Body of pancreas (tissue), 4 donors: ENCODE measurements around the gene SERPINB4.

ENCODE experiments used
- POLR2A ChIP-seq, 3 donors: fragments of 450-650 bp; IDR thresholded peaks; one replicate each; pipeline ENCODE4 v1.6.1; 2016; ENCODE audit warnings: antibody characterized with exemption in 3 of 3, mild to moderate bottlenecking in 2 of 3
- TF ChIP-seq, protein P1 (sequence below), 7 experiments: fragments of 450-650 bp in 4 of 7; fragments of 200-600 bp in 3 of 7; sonication (generic) in 3 of 7; IDR thresholded peaks; one replicate each; pipeline ENCODE4 v1.5.1; 2016 to 2019; ENCODE audit warnings: antibody characterized with exemption in 7 of 7

DNA sequence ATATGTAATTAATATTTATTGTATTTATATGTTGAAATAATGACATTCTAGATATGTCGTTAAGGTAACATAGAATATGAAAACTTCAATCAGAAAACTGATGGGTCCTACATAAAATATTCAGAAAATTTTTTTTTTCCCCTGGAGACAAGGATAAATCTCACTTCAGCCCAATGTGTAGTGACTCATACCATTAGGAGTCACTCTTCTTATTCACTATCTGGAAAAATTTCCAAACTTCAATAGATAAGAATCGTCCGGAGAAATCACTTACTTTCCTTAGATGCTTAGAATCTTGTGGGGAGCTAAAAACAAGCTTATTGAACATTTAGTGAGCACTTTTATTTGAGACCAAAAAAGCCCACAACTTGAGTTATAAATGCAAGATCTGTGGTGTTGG lies 52.3 kb downstream of the SERPINB4 start:
- TF ChIP-seq, protein P1, sequence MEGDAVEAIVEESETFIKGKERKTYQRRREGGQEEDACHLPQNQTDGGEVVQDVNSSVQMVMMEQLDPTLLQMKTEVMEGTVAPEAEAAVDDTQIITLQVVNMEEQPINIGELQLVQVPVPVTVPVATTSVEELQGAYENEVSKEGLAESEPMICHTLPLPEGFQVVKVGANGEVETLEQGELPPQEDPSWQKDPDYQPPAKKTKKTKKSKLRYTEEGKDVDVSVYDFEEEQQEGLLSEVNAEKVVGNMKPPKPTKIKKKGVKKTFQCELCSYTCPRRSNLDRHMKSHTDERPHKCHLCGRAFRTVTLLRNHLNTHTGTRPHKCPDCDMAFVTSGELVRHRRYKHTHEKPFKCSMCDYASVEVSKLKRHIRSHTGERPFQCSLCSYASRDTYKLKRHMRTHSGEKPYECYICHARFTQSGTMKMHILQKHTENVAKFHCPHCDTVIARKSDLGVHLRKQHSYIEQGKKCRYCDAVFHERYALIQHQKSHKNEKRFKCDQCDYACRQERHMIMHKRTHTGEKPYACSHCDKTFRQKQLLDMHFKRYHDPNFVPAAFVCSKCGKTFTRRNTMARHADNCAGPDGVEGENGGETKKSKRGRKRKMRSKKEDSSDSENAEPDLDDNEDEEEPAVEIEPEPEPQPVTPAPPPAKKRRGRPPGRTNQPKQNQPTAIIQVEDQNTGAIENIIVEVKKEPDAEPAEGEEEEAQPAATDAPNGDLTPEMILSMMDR (IDR thresholded peaks at IDR 0.05), result no peak
- no peak for TF ChIP-seq POLR2A (IDR thresholded peaks at IDR 0.05)
